Mesenteric fat pad (tissue), 1 donor: ENCODE data around the gene MZB1. TPM values are rescaled to one million over a fixed set of nuclear protein-coding genes. Genes with fewer than 3 reads are reported as not detected.
A peak's percentile ranks its signal among the peaks of the same experiment; 100 is the strongest.

ENCODE experiments used
- DNase-seq: peaks from one replicate; pipeline ENCODE4 v3.0.0-alpha.2; 2020; ENCODE audit warnings: low spot score
- long read RNA-seq: library from polyadenylated mRNA; unstranded; transcript quantifications from one replicate; pipeline ENCODE4 v2.0.0, GENCODE V29; 2020
- total RNA-seq: library from RNA; stranded (reverse); fragmentation: NEBNext Ultra II Directional; extraction: Animal tissue kit (Norgen Biotek cat#: 25700); gene quantifications from one replicate; pipeline ENCODE4 v1.2.1, GENCODE V29; 2021
- donor health status: DM: yes; HTN: yes; CAD: no.

MZB1 gene, protein sequence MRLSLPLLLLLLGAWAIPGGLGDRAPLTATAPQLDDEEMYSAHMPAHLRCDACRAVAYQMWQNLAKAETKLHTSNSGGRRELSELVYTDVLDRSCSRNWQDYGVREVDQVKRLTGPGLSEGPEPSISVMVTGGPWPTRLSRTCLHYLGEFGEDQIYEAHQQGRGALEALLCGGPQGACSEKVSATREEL
- 0.61 TPM for total RNA-seq
- long read RNA-seq = 0 reads

DNA sequence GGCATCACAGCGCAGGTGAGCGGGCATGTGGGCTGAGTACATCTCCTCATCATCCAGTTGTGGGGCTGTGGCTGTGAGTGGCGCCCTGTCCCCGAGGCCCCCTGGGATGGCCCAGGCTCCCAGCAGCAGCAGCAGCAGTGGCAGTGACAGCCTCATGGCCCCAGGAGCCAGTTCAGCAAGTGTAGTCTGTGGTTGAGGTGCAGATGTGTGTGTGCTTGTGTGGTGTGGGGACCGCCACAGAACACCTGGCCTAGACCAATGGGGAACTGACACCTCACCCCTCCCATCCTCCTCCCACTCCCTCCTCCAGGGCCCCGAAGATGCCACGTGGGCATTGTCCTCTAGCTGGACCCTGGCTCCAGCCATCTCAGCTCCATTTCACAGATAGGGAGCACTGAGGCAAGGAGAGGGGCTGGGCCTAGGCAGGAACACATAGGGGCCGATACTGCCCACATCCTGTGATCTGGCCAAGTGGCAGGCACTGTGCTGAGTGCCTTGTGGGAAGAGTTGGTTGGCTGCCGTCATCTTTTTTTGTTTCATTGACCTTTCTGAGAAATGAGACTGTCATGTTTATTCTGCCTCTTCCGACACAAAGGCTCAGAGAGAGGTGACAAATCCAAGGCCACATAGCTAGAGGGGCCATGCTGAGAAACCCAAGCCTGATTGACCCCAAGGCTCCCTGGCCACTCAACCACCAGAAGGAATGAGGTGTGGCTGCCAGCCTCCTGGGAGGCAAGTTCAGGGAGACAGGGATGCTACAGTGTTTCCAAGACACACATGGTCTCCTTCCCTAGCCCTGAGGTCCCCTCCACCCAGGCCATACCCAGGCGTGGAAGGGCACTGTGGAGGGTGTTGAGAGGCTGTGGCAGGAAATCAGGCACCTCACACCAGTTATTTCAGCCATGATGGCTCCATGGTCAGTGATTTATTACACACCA lies at the start of gene MZB1:
Gene MZB1 (minus strand): TSS at position 213 of the 938 bp plus-strand sequence. CDS start 57 bp downstream, at position 156.
- no peak for DNase-seq

DNA sequence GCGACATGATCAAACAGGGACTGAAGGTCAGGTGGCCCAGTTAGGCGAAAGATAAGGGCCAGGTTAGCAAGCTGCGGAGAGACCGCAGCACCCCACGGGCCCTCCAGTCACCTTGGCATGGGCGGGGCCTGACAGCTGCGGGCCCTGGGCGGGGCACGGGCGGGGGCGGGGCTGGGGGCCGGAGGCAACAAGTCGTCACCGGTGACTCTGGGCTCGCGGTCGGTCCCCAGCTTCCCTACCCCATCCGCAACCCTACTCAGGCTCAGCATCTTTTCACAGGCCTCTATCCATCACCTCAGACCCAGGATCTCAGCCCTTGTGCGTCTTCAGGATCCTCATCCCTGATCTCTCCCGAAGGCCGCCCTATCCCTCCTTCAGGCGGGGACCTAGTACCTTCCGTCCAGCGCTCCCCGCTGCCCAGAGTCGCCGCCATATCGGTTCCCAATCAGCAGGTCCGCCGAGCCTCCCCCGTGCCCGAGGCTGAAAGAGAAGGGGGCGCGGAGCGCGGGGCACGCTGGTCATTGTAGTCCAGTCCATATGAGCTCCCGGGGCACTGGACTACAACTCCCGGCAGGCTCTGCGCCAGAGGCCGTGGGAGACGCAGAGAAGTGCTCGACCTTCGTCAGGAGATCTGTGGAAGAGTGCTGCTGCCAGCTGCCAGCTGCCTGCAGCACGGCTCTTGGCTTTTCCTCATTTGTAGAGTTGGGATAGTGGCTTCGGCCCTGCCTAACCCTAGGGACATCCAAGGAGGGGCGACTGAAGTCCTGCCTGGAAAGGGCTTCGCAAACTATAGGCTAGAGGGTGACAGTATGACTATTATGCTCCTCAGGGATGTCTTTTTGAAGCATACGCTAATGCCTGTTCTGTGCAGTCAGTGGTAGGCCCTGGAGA lies 49.5 kb upstream of the MZB1 start, which contains the start of gene DNAJC18:
Gene DNAJC18 (minus strand): TSS at position 513 of the 891 bp plus-strand sequence. CDS start 80 bp downstream, at position 433.
- DNase-seq = peak; percentile 97

DNA sequence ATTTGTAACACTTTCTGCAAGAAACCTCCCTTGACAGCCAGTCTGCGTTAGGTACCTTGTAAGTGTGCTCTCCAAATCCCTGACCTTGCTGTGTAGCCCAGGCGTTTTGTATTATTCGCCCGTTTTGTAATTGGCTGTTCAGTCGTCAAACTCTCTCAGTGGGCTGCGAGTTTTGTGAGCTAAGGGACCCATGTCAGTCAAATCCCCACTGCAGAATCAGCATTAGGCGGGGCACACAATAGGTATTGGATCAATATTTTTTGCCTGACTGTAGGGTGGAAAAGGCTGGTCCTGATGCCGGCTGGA lies 48.9 kb upstream of the MZB1 start:
- no peak for DNase-seq

DNA sequence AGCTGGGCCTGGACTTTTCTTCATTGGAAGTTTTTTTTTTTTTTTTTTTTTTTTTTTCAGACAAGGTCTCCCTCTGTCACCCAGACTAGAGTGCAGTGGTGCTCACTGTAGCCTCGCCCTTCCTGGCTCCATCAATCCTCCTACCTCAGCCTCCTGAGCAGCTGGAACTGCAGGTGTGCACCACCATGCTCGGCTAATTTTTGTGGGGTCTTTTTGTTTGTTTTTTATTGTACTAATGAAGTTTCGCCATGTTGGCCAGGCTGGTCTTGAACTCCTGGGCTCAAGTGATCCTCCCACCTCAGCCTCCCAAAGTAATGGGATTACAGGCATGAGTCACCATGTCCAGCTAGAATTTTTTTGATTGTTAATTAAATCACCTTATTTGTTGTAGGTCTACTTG lies 46.0 kb upstream of the MZB1 start:
- no peak for DNase-seq

DNA sequence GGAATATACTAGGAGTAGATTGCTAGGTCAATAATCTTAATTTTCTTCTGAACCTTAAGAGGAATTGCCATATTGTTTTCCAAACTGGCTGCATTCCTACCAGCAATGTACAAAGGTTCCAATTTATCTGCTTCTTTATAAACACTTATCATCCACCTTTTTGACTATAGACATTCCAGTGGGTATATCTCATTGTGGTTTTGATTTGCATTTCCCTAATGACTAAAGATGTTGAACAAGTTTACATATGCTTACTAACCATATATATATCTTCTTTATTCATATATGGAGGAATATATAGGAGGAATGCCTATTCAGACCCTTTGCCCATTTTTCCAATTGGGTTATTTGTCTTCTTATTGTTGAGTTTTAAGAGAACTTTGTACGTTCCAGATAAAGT lies 42.0 kb upstream of the MZB1 start:
- DNase-seq = no peak

DNA sequence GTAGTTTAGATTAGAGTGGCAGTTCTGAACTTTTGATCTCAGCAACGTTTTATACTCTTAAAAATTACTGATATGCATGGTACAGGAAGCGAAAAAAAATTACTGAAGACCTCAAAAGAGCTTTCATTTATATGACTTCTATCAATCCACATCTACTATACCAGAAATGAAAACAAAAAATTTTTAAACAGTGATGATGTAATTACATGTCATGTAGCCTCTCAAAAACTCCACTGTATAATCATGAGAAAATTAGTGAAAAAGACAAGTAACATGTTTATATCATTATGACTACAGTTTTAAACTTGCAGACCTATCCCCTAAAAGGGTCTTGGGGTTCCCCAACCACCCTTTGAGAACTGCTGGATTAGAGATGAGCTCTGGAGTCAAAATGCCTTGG lies 40.3 kb upstream of the MZB1 start:
- no peak for DNase-seq

DNA sequence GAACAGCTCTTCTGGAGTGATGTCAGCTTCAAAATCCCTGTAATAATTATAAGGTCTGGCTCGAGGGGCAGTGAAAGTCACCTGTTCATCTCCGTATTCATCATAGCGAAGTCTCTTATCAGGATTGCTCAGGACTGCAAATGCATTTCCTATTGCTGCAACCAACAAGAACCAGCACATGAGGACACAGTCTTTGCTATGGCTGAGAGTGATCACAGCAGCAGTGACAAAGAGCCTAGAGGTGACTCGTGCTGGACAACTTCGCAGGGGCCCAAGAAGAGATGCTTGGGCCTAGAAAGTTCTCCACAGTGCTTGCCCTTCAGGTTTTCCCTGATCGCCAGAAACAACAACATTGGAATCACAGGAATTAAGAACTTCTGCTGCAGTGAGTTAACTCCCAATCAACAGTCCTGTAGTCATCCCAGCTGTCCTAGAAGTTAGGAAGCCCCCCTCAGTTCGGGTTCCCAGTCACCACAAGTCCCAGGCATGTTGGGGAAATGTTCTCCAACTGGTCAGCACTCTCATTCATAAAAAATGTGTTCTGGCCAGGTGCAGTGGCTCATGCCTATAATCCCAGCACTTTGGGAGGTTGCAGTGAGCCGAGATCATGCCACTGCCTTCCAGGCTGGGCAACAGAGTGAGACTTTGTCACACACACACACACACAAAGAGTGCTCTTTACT lies 36.6 kb upstream of the MZB1 start:
- DNase-seq = no peak

DNA sequence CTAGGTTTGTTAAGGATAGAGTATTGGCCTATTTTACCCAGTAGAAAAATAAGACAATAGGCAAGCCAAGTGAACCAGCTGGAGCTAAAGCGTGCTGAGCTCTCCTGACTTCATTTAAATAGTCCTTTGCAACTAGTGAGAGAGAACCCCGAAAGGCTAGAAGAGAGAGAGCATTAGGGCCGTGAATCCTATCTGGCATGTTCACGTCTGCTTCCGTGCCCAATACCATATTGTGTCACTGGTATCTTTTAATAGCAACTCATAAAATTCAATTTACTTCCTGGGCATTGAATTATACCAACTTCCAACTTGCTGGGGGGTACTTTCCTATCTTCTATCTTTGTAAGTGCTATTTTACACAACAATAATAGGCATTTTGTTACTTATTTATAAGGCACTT lies 35.8 kb upstream of the MZB1 start:
- DNase-seq = no peak

DNA sequence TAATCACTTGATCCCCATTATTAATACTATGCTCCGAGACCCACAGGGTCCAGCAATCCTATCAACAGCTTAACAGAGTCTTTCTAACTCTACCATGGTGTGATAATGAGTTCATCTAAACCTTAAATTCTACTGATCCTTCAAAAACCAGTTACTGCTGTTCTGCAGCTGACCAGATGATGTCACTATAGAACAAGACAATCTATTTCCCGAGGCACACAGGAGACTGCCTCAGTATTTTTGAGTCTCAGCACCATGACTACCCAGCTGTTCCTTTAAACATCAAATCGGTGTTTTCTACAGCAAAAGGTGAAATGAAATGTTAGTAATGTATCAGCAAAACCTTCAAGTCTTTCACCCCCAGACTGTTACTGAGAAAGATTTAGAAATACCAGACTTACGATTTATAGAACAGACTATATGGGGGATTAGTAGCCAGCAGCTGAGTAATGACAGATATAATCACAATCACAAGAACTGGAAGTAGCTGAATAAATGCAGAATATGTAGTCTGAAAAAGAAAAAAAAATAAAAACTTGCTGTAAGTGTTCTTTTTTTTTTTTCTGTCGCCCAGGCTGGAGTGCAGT lies 32.7 kb upstream of the MZB1 start:
- no peak for DNase-seq

DNA sequence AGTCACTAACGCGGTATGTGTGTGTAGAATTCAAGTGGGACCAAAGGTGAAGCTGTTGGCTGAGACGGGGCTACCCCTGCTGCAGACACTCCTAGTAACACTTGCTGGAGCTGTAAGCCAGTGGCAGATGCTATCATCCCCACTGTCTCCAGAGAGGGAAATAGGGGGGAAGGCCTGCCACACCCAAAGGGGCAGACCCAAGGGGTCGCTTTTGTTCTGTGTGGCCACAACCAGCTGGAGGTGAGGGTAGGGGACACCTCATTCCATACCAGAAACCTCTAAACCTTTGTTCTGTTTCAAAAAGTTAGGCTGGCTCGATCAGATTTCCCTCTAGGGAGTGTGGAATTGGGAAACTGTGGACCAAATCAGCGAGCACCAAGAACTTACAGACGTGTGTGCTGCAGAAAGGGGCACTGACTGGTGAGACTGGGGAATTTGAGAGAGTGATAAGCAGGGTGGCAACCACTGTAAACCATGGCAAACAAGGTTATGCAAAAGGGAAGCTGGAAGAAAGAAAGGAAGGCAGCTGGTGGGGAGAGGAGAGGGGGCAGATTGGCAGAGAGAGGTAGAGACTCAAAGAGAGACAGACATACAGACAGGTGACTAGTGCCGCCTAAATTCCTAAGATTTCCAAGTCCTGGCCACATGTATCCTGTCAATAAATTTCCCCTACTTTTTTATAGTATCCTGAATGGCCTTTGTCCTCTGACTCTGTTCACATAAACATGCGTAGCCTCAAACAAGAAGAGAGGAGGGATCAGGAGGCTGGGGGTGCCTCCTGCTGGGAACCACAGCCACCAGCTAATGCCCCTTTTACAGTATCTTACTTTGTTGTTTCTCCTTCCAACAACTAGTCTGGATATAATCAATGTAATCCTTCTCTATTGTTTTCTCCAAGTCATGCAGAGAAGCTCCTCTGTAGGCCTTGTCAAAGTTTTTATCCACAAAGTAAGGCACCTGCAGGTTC lies 29.8 kb upstream of the MZB1 start:
- DNase-seq = no peak

DNA sequence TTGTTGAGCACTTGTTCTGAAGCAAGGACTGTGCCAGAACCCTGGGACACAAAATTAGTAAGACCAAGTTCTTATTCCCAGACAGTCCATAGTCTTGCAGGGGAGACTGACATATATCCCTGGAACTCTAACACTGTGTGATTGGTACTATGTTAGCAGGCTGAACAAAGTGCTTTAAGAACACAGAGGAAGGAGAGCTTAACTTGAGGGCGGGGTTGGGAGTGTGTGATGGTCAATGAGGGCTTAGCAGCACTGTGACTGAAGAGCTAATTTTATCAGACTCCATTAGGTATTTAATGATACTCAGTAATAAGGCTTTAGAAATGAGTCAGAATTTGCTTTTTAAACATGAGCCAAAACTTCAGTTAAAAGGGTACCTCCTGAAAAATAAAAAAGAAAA lies 29.1 kb upstream of the MZB1 start:
- no peak for DNase-seq

DNA sequence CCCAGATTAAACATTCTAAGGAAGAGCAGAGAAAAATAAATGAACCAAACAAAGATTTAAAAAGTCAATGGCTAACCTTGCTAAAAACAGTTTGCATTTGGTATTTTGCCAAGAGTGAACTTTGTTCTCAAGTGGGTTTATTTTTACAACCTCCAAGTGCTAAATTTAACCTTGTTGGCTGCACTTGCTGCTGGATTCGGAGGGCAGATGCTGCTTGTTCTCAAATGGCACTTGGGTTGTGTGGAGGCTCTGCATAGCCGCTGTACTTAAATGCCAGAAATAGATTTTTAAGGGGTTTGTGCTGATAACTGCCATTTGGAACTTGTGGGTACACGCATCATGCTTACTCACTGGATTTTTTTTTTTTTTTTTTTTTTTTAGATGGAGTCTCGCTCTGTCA lies 27.5 kb upstream of the MZB1 start:
- no peak for DNase-seq

DNA sequence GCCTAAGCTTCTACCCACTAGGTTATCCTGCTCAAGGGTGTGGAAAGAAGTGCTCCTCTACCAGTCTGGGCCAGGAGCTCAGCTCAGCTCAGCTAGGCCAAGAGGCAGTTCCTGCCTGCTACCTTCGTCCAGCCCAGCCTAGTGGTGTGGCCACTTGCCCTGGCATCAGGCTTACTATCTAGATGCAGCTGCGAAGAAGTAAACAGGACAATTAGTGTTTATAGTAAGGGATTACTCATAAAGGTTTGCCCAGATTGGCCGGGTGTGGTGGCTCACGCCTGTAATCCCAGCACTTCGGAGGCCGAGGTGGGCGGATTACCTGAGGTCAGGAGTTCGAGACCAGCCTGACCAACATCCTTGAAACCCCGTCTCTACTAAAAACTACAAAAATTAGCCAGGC lies 26.9 kb upstream of the MZB1 start:
- no peak for DNase-seq

DNA sequence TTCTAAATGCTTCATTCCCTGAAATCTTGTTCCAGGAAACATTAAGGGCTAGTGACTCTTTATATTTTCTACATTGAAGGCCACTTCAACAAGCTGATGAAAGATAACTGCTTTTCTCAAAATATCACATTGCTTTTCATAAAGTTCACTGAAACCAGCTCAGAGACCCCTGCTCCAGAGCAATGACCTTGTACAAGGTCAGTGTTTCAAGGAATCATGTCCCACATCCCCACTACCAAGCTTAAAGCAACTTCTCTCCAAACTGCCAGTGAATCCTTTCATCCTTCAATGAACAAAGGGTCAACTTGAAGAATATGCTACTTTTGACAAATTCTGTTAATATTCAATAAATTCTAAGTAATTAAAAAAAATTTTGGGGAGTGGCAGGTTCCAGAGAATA lies 26.2 kb upstream of the MZB1 start:
- DNase-seq = no peak

DNA sequence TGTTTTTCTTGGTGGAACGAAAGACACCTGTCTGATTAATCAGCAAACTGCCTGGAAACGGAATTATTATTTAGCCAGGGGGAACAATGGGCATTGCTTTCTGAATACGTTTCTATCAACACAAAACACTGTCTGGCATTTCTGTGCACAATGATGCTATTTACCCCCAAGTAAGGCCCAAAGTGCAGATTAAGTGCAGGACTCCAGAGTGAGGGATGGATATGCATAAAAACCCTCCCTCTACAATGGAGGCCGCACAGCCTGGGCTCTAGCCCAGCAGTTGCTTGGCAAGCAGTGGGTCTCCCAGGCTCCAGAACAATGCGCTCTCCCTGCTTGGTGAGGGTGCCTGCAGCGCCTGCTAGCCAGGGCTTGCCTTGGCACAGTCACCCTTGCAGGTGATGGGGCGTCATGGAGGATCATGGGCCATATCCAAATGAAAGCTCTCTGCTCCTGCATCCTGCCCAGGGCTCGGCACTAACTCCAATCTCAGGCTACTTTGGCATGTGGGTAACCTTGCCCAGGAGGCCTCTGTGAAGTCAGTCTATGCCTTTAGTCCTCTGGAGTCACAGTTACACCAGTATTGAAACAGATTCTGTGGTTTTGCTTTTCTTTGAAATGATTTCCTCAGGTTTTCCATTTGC lies 25.6 kb upstream of the MZB1 start:
- no peak for DNase-seq

DNA sequence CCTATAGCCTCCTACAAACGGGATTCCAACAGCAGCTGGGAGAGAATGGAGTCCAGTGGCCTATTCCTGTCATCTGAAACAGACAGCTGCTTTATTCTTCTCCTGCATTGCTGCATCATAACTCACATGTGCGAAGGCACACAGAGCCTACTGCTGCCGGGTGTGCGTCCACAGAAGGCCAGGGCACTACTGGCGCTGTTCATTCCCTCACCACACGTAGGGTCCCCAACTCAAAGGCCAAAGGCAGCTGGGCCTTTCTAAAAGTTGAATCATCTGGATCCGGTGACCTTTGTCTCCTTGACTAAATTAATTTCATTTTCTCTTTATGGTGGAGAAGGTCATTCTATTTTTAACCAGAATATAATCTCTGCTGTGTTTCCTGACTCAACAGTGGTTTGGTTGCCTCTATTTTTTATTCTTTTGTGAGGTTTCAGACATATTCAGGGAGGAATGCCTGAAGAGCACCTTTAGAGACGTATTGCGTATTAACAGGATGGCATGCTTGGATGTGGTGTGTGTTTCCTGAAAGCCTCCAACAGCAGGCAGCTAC lies 24.9 kb upstream of the MZB1 start:
- DNase-seq = no peak

DNA sequence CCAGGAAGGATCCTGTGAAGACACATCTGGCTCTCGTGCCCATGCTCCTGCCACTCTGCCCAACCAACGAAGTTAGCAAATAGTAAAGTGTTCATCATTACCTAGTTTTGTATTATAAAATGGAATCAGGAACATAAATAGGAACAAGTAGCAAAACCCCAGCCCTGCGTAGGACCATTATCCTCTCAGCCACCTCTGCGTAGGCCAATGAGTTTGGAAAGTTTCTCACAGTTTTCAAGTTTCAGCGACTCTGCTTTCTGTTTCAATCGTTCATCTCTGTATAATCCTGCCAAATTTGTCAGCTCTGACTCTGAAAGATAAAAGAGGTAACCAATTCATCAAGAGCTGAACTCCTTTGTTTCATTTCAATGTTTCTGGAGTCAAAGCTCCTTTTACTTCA lies 24.2 kb upstream of the MZB1 start:
- no peak for DNase-seq

DNA sequence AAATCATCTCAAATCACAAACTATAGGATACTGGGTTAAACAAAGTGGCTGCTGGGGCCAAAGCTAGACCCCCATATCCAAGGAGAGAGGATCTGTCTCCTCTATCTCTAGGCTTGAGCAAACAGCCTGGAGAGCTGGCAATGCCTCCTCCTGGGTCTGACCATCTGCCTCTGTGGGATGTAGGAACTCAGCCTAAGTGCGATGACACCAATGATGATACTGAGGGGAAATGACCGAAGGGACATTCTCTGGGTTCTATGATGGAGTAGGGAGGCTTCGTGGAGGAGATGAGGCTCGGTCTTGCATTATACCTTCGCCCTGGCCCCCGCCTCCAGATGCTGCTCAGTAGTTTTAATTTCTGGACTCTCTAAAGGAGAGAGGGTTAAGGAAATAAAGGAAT lies 23.4 kb upstream of the MZB1 start:
- no peak for DNase-seq
